ENCODE results near the gene PARL. TPM values are rescaled to one million over a fixed set of nuclear protein-coding genes. Genes with fewer than 3 reads are reported as not detected.

Gene PARL
- total and polyA plus RNA-seq, 2 donors (not counting 1 experiment from before 2014, with no cell fraction given) = 23.5 to 46.7 TPM

DNA sequence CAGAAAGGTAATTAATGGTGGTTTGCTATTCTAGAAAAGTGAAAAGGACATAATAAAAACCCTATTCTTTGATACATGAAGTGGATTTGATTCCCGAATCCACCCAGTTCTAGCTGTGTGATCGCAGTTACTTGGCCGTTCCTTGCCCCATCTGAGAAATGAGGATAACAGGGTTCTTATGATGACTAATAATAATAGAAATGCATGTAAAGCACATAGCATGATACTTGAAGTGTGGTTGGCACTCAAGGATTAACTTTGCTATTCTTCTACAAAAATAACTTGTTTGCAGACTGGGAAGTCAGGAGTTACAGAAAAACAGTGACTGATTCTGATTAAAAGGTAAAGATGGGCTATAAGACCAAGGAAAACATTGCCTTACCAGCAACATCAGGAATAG lies 26.8 kb downstream of the PARL start:
- H2AFZ ChIP-seq (ENCODE audit: insufficient read depth, low read depth, low read length, poor library complexity, severe bottlenecking) = no peak overlapping the region
- TF ChIP-seq, protein P1, sequence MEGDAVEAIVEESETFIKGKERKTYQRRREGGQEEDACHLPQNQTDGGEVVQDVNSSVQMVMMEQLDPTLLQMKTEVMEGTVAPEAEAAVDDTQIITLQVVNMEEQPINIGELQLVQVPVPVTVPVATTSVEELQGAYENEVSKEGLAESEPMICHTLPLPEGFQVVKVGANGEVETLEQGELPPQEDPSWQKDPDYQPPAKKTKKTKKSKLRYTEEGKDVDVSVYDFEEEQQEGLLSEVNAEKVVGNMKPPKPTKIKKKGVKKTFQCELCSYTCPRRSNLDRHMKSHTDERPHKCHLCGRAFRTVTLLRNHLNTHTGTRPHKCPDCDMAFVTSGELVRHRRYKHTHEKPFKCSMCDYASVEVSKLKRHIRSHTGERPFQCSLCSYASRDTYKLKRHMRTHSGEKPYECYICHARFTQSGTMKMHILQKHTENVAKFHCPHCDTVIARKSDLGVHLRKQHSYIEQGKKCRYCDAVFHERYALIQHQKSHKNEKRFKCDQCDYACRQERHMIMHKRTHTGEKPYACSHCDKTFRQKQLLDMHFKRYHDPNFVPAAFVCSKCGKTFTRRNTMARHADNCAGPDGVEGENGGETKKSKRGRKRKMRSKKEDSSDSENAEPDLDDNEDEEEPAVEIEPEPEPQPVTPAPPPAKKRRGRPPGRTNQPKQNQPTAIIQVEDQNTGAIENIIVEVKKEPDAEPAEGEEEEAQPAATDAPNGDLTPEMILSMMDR (IDR thresholded peaks at IDR 0.05) = no peak
- no peak for TF ChIP-seq EZH2 (IDR thresholded peaks at IDR 0.05; ENCODE audit: borderline replicate concordance, insufficient read depth, low read depth, low read length, poor library complexity, severe bottlenecking)
- WGBS (ENCODE audit: insufficient coverage) = no CpG with 5 or more reads among the region's 3 CpGs
- no peak overlapping the region for H3K4me2 ChIP-seq (replicated peaks; ENCODE audit: low read depth, low read length, poor library complexity, severe bottlenecking)
- H3K4me3 Mint-ChIP-seq = no peak overlapping the region
- peaks cover 4% of the 10 kb centered on the region for H3K4me1 Mint-ChIP-seq
- H3K27me3 Mint-ChIP-seq = no peaks in the 10 kb centered on the region
- H3K4me1 ChIP-seq (ENCODE audit: control insufficient read depth in 2 of 2, insufficient read depth in 2 of 2, low read length in 2 of 2) = no peaks in the 10 kb centered on the region
- H3K4me3 ChIP-seq (ENCODE audit: control extremely low read depth in 1 of 5, extremely low read depth in 1 of 5, insufficient read depth in 1 of 5, low read depth in 2 of 5, low read length in 4 of 5) = no peak overlapping the region
- peaks cover 4% of the 10 kb centered on the region for H3K79me2 ChIP-seq (ENCODE audit: control insufficient read depth, insufficient read depth, low read length)
- intact Hi-C loops (cut with micrococcal nuclease) = no loop called here
- H3K36me3 ChIP-seq (replicated peaks in 1 of 2; ENCODE audit: control extremely low read depth in 1 of 2, control insufficient read depth in 1 of 2, extremely low read depth in 1 of 2, insufficient read depth in 2 of 2, low read length in 1 of 2) = peaks cover 11 to 38% of the 10 kb centered on the region in 2 experiments
- H4K20me1 ChIP-seq (ENCODE audit: control insufficient read depth, insufficient read depth, low read length, poor library complexity, severe bottlenecking) = no peaks in the 10 kb centered on the region
- no peak overlapping the region for H3K27ac Mint-ChIP-seq
- DNase-seq = no peak
- H3K27me3 ChIP-seq (replicated peaks in 1 of 4; ENCODE audit: control extremely low read depth in 1 of 4, control insufficient read depth in 3 of 4, insufficient read depth in 4 of 4, low read length in 3 of 4) = no peaks in the 10 kb centered on the region
- no peaks in the 10 kb centered on the region for H3K9me3 Mint-ChIP-seq (ENCODE audit: insufficient read depth)
- ChIA-PET POLR2A (no interaction called here), CTCF (no interaction called here)
- no peak overlapping the region for H3K27ac ChIP-seq (ENCODE audit: low read length in 2 of 2)
- H3K9ac ChIP-seq (ENCODE audit: low read length) = no peak overlapping the region
- no peaks in the 10 kb centered on the region for H3K9me3 ChIP-seq (ENCODE audit: control extremely low read depth in 1 of 3, control insufficient read depth in 2 of 3, insufficient read depth in 1 of 3, low read length in 2 of 3)
- ATAC-seq (ENCODE audit: low read depth) = no peak

DNA sequence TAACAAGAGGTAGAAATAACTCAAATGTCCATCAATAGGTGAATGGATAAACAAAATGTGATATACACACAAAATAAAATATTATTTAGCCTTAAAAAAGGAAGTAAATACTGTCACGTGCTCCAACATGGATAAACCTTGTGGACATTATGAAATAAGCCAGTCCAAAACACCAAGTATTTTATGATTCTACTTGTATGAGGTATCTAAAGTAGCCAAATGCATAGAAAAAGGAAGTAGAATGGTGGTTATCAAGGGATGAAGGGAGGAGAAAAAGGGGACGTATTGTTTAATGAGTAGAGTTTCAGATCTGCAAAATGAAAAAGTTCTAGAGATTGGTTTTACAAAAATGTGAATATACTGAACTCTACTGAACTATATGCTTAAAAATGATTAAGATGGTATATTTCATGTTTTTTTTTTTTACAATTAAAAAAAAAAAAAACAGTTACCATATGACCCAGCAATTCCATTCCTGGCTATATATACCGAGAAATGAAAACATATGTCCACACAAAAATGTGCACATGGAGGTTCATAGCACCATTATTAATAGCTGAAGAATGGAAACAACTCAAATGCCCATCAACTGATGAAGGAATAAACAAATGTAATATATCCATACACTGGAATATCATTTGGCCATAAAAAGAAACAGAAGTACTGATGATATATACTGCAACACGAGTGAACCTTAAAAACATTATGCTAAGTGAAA lies 30.2 kb downstream of the PARL start:
- Histone ChIP-seq H3K36me3 (replicated peaks in 1 of 2; ENCODE audit: control extremely low read depth in 1 of 2, control insufficient read depth in 1 of 2, extremely low read depth in 1 of 2, insufficient read depth in 2 of 2, low read length in 1 of 2) (peaks cover 2 to 17% of the 10 kb centered on the region in 2 experiments), H3K27me3 (replicated peaks in 1 of 4; ENCODE audit: control extremely low read depth in 1 of 4, control insufficient read depth in 3 of 4, insufficient read depth in 4 of 4, low read length in 3 of 4) (no peaks in the 10 kb centered on the region), H3K4me2 (replicated peaks; ENCODE audit: low read depth, low read length, poor library complexity, severe bottlenecking) (no peak overlapping the region), H2AFZ (ENCODE audit: insufficient read depth, low read depth, low read length, poor library complexity, severe bottlenecking) (no peak overlapping the region), H3K27ac (ENCODE audit: low read length in 2 of 2) (no peak overlapping the region), H3K9me3 (ENCODE audit: control extremely low read depth in 1 of 3, control insufficient read depth in 2 of 3, insufficient read depth in 1 of 3, low read length in 2 of 3) (no peaks in the 10 kb centered on the region), H3K4me1 (ENCODE audit: control insufficient read depth in 2 of 2, insufficient read depth in 2 of 2, low read length in 2 of 2) (no peaks in the 10 kb centered on the region), H4K20me1 (ENCODE audit: control insufficient read depth, insufficient read depth, low read length, poor library complexity, severe bottlenecking) (peaks cover 6% of the 10 kb centered on the region), H3K79me2 (ENCODE audit: control insufficient read depth, insufficient read depth, low read length) (peaks cover 4% of the 10 kb centered on the region), H3K4me3 (ENCODE audit: control extremely low read depth in 1 of 5, extremely low read depth in 1 of 5, insufficient read depth in 1 of 5, low read depth in 2 of 5, low read length in 4 of 5) (no peak overlapping the region), H3K9ac (ENCODE audit: low read length) (no peak overlapping the region)
- H3K4me3 Mint-ChIP-seq = no peak overlapping the region
- WGBS (ENCODE audit: insufficient coverage) = no CpG with 5 or more reads among the region's 4 CpGs
- DNase-seq (no peak), ATAC-seq (ENCODE audit: low read depth) (no peak)
- H3K27me3 Mint-ChIP-seq = no peaks in the 10 kb centered on the region
- H3K27ac Mint-ChIP-seq = no peak overlapping the region
- H3K4me1 Mint-ChIP-seq = peaks cover 4% of the 10 kb centered on the region
- no peaks in the 10 kb centered on the region for H3K9me3 Mint-ChIP-seq (ENCODE audit: insufficient read depth)
- ChIA-PET CTCF (no interaction called here), POLR2A (no interaction called here)
- intact Hi-C loops (cut with micrococcal nuclease) = no loop called here
- TF ChIP-seq, protein P1 (IDR thresholded peaks at IDR 0.05) = no peak
